Mononuclear cell (primary cell): ENCODE data around the gene ZMYM4. TPM values are rescaled to one million over a fixed set of nuclear protein-coding genes. Genes with fewer than 3 reads are reported as not detected.
"Not testable (repeated sequence)": the region's sequence is repeated elsewhere in the genome, so short reads cannot be mapped to it uniquely, and the experiment has no call there.

Experiments
- H3K27me3 ChIP-seq: 2 replicates; pipeline ENCODE4 v1.6.0; 2011; ENCODE audit warnings: low read length, control low read depth; ENCODE audit not compliant: insufficient read depth
- H3K4me1 ChIP-seq: 2 replicates; pipeline ENCODE4 v1.5.1; 2011; ENCODE audit warnings: mild to moderate bottlenecking, low read length, control low read depth; ENCODE audit not compliant: insufficient read depth
- H3K4me3 ChIP-seq: 2 replicates; pipeline ENCODE4 v1.5.1; 2011; ENCODE audit warnings: mild to moderate bottlenecking, low read length, moderate library complexity
- H3K9me3 ChIP-seq: 2 replicates; pipeline ENCODE4 v1.5.1; 2011; ENCODE audit warnings: low read depth, mild to moderate bottlenecking, control low read depth, low read length
- total RNA-seq: library from RNA; depleted of rRNA; stranded (reverse); fragments of >200 nt; gene quantifications from one replicate; pipeline ENCODE4 v1.2.3, GENCODE V29; 2012

The ZMYM4 gene
- total RNA-seq, 1 donor, result 31.0 TPM

GRCh38 chr1:35463232-35463631 lies 194.7 kb downstream of the ZMYM4 start:
- H3K9me3 ChIP-seq, result no peaks in the 10 kb centered on the region
- H3K4me1 ChIP-seq, result no peaks in the 10 kb centered on the region
- no peaks in the 10 kb centered on the region for H3K27me3 ChIP-seq
- no peak overlapping the region for H3K4me3 ChIP-seq

- not testable (repeated sequence) for H3K4me1 ChIP-seq, H3K9me3 ChIP-seq, H3K4me3 ChIP-seq, H3K27me3 ChIP-seq
Measured at GRCh38 chr1:35463749-35464148, 195.2 kb downstream of the ZMYM4 start.

- Histone ChIP-seq H3K27me3 (no peaks in the 10 kb centered on the region), H3K4me3 (no peak overlapping the region), H3K4me1 (no peaks in the 10 kb centered on the region), H3K9me3 (no peaks in the 10 kb centered on the region)
Measured at GRCh38 chr1:35466120-35466519, 197.6 kb downstream of the ZMYM4 start.

GRCh38 chr1:35470977-35471613 lies 202.6 kb downstream of the ZMYM4 start:
- no peak overlapping the region for H3K4me3 ChIP-seq

More at GRCh38 chr1:35470977-35471613, 202.6 kb downstream of the ZMYM4 start:
- Histone ChIP-seq H3K27me3 (no peaks in the 10 kb centered on the region), H3K9me3 (no peaks in the 10 kb centered on the region), H3K4me1 (no peaks in the 10 kb centered on the region)

Other genes with a start within 250 kb of the ZMYM4 start
- gene ZMYM6, start 236.8 kb upstream of the ZMYM4 start, total RNA-seq, result 21.7 TPM
- gene ZMYM1, start 189.3 kb upstream of the ZMYM4 start, total RNA-seq, result 17.3 TPM
- 510 TPM for gene SFPQ, start 75.6 kb upstream of the ZMYM4 start, total RNA-seq